Measurements from ENCODE around the gene TEN1. TPM values are rescaled to one million over a fixed set of nuclear protein-coding genes. Genes with fewer than 3 reads are reported as not detected.

The TEN1 gene
- total and polyA plus RNA-seq, 9 of the 15 experiments (the other 6 are each of a cell fraction or from before 2014, with no cell fraction given), result 1.3 to 25.7 (median 10.1) TPM

- TF ChIP-seq NCOR1 (IDR thresholded peaks at IDR 0.05), result peak; percentile 50; the same call in 1 of the 2 replicates
- TF ChIP-seq, protein P1, sequence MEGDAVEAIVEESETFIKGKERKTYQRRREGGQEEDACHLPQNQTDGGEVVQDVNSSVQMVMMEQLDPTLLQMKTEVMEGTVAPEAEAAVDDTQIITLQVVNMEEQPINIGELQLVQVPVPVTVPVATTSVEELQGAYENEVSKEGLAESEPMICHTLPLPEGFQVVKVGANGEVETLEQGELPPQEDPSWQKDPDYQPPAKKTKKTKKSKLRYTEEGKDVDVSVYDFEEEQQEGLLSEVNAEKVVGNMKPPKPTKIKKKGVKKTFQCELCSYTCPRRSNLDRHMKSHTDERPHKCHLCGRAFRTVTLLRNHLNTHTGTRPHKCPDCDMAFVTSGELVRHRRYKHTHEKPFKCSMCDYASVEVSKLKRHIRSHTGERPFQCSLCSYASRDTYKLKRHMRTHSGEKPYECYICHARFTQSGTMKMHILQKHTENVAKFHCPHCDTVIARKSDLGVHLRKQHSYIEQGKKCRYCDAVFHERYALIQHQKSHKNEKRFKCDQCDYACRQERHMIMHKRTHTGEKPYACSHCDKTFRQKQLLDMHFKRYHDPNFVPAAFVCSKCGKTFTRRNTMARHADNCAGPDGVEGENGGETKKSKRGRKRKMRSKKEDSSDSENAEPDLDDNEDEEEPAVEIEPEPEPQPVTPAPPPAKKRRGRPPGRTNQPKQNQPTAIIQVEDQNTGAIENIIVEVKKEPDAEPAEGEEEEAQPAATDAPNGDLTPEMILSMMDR (IDR thresholded peaks at IDR 0.05 in 2 of 3, conservative IDR thresholded peaks at IDR 0.05 in 1 of 3; ENCODE audit: insufficient read depth in 2 of 3, low read depth in 1 of 3, low read length in 3 of 3), result peak; percentile 20 to 47 (median 28); a peak in 4 of 6 replicates
- TF ChIP-seq, protein P2, sequence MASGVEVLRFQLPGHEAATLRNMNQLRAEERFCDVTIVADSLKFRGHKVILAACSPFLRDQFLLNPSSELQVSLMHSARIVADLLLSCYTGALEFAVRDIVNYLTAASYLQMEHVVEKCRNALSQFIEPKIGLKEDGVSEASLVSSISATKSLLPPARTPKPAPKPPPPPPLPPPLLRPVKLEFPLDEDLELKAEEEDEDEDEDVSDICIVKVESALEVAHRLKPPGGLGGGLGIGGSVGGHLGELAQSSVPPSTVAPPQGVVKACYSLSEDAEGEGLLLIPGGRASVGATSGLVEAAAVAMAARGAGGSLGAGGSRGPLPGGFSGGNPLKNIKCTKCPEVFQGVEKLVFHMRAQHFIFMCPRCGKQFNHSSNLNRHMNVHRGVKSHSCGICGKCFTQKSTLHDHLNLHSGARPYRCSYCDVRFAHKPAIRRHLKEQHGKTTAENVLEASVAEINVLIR (CRISPR knock-in tag; IDR thresholded peaks at IDR 0.05), result no peak
- TF ChIP-seq HDAC3 (IDR thresholded peaks at IDR 0.05; ENCODE audit: borderline replicate concordance, partially characterized antibody), result no peak
- TF ChIP-seq ETS2 (tag; IDR thresholded peaks at IDR 0.05; ENCODE audit: borderline replicate concordance, poor library complexity, severe bottlenecking), result no peak
- TF ChIP-seq ZNF253 (CRISPR knock-in tag; conservative IDR thresholded peaks at IDR 0.05), result no peak
- TF ChIP-seq SAP30 (IDR thresholded peaks at IDR 0.05; ENCODE audit: borderline replicate concordance, insufficient read depth, low read depth, low read length, poor library complexity, severe bottlenecking), result peak; percentile 74
- TF ChIP-seq ARID3A (IDR thresholded peaks at IDR 0.05; ENCODE audit: borderline replicate concordance, low read depth, low read length), result no peak
- TF ChIP-seq ID3 (CRISPR knock-in tag; IDR thresholded peaks at IDR 0.05), result no peak
- no peak for TF ChIP-seq ID3 (tag; IDR thresholded peaks at IDR 0.05)
- TF ChIP-seq ZNF57 (CRISPR knock-in tag; IDR thresholded peaks at IDR 0.05), result no peak
- 0 out of 2 replicates have a peak, but pooled peaks have one; percentile 45 for TF ChIP-seq SMARCC2 (IDR thresholded peaks at IDR 0.05; ENCODE audit: low read depth)
- TF ChIP-seq ZBTB11 (CRISPR knock-in tag; IDR thresholded peaks at IDR 0.05), result peak in 1 of 3 experiments; percentile 8; a peak in 2 of 6 replicates
Measured at GRCh38 chr17:75978938-75979704, at the start of gene TEN1, which contains the start of gene ACOX1 (continued).
